Mesangial cell (primary cell): Measurements from ENCODE around the gene CD72. TPM values are rescaled to one million over a fixed set of nuclear protein-coding genes. Genes with fewer than 3 reads are reported as not detected.

ENCODE experiments used
- total RNA-seq: library from RNA; depleted of rRNA; stranded (reverse); fragments of >200 nt; gene quantifications from 2 replicates; pipeline ENCODE4 v1.2.3, GENCODE V29; 2015

CD72 gene
- total RNA-seq = 0.49 and 3.3 TPM in 2 replicates

GRCh38 chr9:35618325-35618727 is at the start of gene CD72:
Gene CD72 (minus strand): TSS chr9:35618413. CDS start chr9:35618303, 110 bp downstream.

GRCh38 chr9:35664531-35665470 is 46.6 kb upstream of the CD72 start, which contains the start of gene ARHGEF39:
Gene ARHGEF39 (minus strand): TSS chr9:35665195. CDS start chr9:35665169, 26 bp downstream.

GRCh38 chr9:35658137-35658967 is 40.1 kb upstream of the CD72 start, which contains the start of gene CCDC107:
Gene CCDC107 (plus strand): TSS chr9:35658292. CDS start chr9:35658380, 88 bp downstream.

GRCh38 chr9:35657546-35658136 is 39.4 kb upstream of the CD72 start, which contains the start of gene RMRP:
Gene RMRP (minus strand): TSS chr9:35658019.

GRCh38 chr9:35650341-35651158 is 32.3 kb upstream of the CD72 start, which contains the start of gene SIT1:
Gene SIT1 (minus strand): TSS chr9:35650931. CDS start chr9:35650853, 78 bp downstream.

GRCh38 chr9:35604578-35605350 is 13.4 kb downstream of the CD72 start, which contains the start of gene TESK1:
Gene TESK1 (plus strand): TSS chr9:35605262. CDS start chr9:35605620, 358 bp downstream.

Other genes starting within 250 kb of the CD72 start
- 25.9 and 29.5 TPM in 2 replicates for gene RUSC2, start 128.3 kb downstream of the CD72 start, total RNA-seq
- 20.7 and 29.7 TPM in 2 replicates for gene TESK1, start 13.2 kb downstream of the CD72 start, total RNA-seq
- not detected in 2 replicates for gene SIT1, start 32.5 kb upstream of the CD72 start, total RNA-seq
- gene RMRP, start 39.6 kb upstream of the CD72 start, total RNA-seq = 148,788 and 178,042 TPM in 2 replicates
- gene CCDC107, start 39.9 kb upstream of the CD72 start, total RNA-seq = 16.0 and 21.6 TPM in 2 replicates
- 0.89 and 11.1 TPM in 2 replicates for gene ARHGEF39, start 46.8 kb upstream of the CD72 start, total RNA-seq
- gene CA9, start 55.5 kb upstream of the CD72 start, total RNA-seq = 0.13 and 0.16 TPM in 2 replicates
- 217 and 297 TPM in 2 replicates for gene TPM2, start 71.5 kb upstream of the CD72 start, total RNA-seq
- 299 and 312 TPM in 2 replicates for gene TLN1, start 113.8 kb upstream of the CD72 start, total RNA-seq
- 47.8 and 62.1 TPM in 2 replicates for gene CREB3, start 114.3 kb upstream of the CD72 start, total RNA-seq
- 27.1 and 38.3 TPM in 2 replicates for gene GBA2, start 130.8 kb upstream of the CD72 start, total RNA-seq
- gene RGP1, start 130.9 kb upstream of the CD72 start, total RNA-seq = 15.2 and 19.1 TPM in 2 replicates
- gene MSMP, start 135.9 kb upstream of the CD72 start, total RNA-seq = not detected in 2 replicates
- gene NPR2, start 173.2 kb upstream of the CD72 start, total RNA-seq = 19.2 and 31.2 TPM in 2 replicates
- gene SPAG8, start 193.8 kb upstream of the CD72 start, total RNA-seq = 0.33 and 1.3 TPM in 2 replicates
- 34.7 and 42.7 TPM in 2 replicates for gene HINT2, start 196.6 kb upstream of the CD72 start, total RNA-seq
- gene FAM221B, start 210.3 kb upstream of the CD72 start, total RNA-seq = not detected in 2 replicates
- 2.6 and 17.6 TPM in 2 replicates for gene TMEM8B, start 210.8 kb upstream of the CD72 start, total RNA-seq